GM21529 (cell line): ENCODE results near the gene THOC2.
"Not testable (repeated sequence)": the region's sequence is repeated elsewhere in the genome, so short reads cannot be mapped to it uniquely, and the experiment has no call there.

Experiments used
- ATAC-seq: cut with Tn5 transposase; IDR thresholded peaks from one replicate; pipeline ENCODE4 v1.9.1; 2021; ENCODE audit not compliant: unreplicated experiment

Gene THOC2

DNA sequence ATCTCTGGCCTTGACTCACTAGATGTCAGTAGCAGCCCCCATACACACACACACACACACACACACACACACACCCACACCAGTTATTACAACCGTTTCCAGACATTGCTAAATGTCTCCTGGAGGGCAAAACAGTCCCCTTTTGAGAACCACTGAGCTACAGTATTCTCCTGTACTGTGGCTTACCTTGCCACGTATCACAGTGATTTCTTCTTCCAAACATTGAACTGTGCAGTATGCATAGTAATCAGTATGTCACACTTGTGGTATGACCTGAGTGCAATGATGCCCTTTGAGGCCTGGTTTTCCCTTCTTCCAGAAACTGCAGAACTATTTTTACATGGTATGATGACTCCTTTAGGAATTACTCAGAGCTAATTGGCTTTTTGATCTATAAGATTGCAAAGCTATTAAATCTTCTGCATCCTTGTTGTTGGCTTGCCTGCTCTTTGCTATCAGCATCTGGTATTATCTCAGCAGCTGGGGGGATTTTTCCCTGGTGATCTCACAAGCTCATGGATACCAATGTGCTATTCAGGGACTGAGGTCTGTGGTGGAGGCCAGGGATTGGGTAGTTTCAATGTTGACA is 3.6 kb upstream of the THOC2 start:
- ATAC-seq, result no peak

DNA sequence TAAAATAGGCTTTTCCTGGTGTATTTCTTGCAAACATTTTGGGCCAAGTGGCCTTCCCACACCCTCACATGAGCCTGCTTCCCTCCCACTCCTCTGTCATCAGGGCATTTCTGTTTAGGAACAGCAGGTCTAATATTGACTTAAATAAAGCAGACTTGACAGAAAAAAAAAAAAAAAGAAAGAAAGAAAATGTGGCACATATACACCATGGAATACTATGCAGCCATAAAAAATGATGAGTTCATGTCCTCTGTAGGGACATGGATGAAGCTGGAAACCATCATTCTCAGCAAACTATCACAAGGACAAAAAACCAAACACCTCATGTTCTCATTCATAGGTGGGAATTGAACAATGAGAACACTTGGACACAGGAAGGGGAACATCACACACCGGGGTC is 2.3 kb upstream of the THOC2 start:
- ATAC-seq, result not testable (repeated sequence)

- ATAC-seq, result not testable (repeated sequence)
Measured at GRCh38 chrX:123734079-123734478, 1.2 kb upstream of the THOC2 start.

DNA sequence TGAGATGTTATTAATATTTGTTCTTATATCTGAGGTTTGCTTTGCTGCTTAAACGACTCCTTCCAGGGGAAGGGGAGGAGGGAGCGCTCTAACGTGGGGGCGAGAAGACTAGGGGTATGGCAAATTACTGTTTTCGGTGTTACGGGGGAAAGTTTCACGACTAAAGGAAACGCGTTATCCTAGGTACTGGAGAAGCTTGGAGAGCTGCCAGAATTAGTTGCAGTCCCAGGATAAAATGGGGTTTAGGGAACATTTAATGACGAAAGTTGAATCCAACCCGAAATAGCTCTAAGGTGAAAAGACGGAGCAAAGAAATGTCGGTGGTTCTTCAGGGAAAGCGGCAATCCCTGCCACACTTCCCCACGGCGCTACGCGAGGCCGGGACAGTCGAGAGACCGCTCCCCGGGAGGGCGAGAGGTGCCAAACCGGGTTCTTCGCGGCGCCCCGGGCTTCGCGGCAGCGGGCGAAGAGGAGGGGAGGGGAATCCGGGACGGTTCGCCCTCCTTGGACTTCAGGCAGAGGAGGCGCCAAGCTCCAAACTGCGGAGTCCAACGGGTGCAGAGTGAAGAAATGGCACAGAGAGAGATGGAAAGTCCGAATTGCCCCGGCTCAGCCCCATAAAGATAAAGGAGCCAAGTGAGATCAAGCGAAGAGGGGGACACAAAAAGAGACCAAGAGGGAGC is 724 bp downstream of the THOC2 start:
- ATAC-seq, result peak; percentile 18

GRCh38 chrX:123731258-123731986 is 1.4 kb downstream of the THOC2 start:
- ATAC-seq, result no peak

- no peak for ATAC-seq
Measured at GRCh38 chrX:123728554-123728953, 4.3 kb downstream of the THOC2 start.

DNA sequence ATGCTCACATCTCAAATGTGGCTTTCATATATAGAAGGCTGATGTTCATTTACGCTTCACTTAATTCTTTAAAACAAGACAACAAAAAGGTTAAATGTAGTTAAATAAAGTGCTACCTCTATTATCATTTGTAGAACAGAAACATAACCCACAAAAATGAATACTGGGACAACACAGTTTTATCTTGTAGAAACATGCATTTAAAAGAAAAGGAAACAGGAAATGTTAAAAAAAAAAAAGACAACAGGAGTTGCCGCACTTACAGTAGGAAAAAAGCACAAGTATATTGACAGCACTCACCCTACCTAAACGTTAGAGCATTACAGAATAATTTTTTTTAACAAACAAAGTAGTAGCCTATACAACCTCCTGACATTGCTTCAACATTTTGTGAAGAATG is 4.8 kb downstream of the THOC2 start:
- ATAC-seq, result no peak

DNA sequence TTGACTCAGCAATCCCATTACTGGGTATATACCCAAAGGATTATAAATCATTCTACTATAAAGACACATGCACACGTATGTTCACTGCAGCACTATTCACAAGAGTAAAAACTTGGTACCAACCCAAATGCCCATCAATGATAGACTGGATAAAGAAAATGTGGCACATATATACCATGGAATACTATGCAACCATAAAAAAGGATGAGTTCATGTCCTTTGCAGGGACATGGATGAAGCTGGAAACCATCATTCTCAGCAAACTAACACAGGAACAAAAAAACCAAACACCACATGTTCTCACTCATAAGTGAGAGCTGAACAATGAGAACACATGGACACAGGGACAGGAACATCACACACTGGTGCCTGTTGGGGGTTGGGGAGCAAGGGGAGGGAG is 10.7 kb downstream of the THOC2 start:
- not testable (repeated sequence) for ATAC-seq

DNA sequence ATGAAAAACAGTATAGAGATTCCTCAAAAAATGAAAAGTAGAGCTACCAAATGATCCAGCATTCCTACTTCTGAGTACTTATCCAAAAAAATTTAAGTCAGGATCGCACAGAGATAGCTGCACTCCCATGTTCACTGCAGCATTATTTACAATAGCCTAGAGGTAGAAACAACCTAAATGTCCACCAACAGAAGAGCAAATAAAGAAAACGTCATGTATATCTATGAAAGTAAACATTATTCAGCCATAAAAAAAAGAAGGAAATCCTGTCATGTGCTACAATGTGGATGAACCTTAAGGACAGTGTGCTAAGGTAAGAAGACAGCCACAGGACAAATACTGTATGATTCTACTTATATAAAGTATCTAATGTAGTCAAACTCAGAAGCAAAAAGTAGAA is 12.4 kb downstream of the THOC2 start:
- no peak for ATAC-seq

- no peak for ATAC-seq
Measured at GRCh38 chrX:123713841-123714240, 19.0 kb downstream of the THOC2 start.

DNA sequence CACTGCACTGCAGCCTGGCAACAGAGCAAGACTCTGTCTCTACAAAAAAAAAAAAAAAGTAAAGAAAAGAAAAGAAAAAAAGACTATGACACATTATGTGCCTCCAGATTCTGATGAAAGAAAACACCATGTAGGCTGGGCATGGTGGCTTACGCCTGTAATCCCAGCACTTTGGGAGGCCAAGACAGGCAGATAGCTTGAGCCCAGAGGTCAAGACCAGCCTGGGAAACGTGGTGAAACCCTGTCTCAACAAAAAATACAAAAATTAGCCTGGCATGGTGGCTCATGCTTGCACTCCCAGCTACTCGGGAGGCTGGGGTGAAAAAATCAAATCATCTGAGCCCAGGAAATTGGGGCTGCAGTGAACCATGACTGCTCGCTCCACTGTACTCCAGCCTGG is 19.4 kb downstream of the THOC2 start:
- no peak for ATAC-seq

- ATAC-seq, result not testable (repeated sequence)
Measured at GRCh38 chrX:123711201-123711600, 21.7 kb downstream of the THOC2 start.

DNA sequence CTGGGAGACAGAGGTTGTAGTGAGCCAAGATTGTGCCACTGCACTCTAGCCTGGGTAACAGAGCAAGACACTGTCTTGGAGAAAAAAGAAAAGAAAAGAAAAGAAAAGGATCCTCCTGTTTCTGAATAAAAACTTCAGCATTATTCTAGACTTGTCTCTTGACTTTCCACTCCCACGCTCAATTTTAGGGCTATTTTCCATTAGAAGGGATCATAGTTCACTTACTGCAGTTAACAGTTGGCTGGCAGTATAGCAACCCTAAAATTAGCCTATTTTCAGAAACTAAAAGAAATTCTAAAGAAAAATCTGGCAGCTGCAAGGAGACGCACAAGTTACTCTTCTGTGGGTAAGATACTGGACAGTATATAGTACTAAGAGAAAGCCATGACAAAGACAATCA is 28.1 kb downstream of the THOC2 start:
- no peak for ATAC-seq

GRCh38 chrX:123698979-123699520 is 33.8 kb downstream of the THOC2 start:
- ATAC-seq, result no peak

DNA sequence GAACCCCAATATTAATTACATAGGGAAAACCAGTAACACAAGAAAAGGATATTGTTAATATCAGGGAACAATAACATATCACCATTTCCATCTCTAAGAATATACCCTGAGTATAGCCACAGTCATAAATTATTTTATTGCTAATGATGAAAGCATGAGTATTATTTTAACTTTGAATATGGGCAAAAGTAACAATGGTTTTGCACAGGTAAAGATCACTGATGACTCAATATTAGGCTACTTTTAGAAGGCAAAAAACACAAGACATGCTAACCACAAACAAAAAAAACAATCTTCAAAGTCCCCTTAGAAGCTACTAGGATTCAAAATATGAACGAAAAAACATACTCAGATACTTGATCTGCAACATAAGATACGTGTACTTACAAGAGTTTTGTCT is 36.5 kb downstream of the THOC2 start:
- ATAC-seq, result no peak

GRCh38 chrX:123695242-123695641 is 37.6 kb downstream of the THOC2 start:
- no peak for ATAC-seq

DNA sequence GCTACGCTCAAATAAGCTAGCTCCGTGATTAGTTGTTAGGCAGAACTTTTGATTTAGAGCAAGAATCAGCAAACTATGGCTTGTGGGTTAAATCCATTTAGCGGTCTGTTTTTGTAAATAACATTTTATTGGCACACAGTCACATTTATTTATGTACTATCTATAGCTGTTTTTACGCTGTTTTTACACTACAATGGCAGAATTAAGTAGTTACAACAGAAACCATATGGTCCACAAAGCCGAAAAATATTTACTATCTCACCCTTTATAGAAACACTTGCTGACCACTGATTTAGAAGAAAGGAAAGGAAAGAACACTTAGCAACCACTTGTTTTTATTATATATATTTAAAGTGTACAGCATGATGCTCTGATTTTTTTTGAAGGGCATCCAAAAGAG is 41.1 kb downstream of the THOC2 start:
- ATAC-seq, result no peak

DNA sequence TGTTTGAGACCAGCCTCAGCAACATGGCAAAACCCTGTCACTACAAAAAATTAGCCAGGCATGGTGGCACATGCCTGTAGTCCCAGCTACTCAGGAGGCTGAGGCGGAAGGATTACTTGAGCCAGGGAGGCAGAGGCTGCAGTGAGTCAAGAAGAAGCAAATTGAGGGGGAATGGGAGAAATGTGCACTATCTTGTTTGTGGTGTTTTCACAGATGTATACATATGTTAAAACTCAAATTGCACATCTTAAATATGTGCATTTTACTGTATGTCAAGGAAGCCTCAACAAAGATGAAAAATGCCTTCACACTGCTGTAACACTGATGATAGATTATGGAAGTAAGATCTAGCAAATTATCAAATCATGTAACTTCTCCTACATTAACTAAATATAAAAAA is 44.3 kb downstream of the THOC2 start:
- no peak for ATAC-seq

- no peak for ATAC-seq
Measured at GRCh38 chrX:123685232-123685631, 47.6 kb downstream of the THOC2 start.

- no peak for ATAC-seq
Measured at GRCh38 chrX:123682186-123682585, 50.7 kb downstream of the THOC2 start.

- not testable (repeated sequence) for ATAC-seq
Measured at GRCh38 chrX:123679733-123680460, 53.0 kb downstream of the THOC2 start.
